ENCODE measurements around the gene XNDC1N.
"Not testable (repeated sequence)": the region's sequence is repeated elsewhere in the genome, so short reads cannot be mapped to it uniquely, and the experiment has no call there.

The XNDC1N gene

DNA sequence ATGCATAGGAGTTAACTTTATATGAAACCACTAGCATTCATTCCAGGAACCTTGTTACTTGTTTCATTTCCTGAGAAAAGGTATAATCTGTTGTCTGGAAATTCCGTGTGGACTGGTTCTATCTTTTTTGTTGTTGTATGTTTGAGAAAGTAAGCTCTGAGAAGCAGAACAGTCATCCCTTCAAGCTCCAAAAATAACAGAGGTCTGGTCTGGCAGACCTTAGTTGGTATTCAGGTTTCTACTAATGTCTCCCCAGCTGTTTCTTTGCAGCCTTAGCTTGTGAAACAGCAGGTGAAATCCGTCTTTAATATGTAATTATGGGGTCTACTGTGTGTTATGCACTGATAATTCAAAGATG lies 2.8 kb upstream of the XNDC1N start:
- DNase-seq: no peak

DNA sequence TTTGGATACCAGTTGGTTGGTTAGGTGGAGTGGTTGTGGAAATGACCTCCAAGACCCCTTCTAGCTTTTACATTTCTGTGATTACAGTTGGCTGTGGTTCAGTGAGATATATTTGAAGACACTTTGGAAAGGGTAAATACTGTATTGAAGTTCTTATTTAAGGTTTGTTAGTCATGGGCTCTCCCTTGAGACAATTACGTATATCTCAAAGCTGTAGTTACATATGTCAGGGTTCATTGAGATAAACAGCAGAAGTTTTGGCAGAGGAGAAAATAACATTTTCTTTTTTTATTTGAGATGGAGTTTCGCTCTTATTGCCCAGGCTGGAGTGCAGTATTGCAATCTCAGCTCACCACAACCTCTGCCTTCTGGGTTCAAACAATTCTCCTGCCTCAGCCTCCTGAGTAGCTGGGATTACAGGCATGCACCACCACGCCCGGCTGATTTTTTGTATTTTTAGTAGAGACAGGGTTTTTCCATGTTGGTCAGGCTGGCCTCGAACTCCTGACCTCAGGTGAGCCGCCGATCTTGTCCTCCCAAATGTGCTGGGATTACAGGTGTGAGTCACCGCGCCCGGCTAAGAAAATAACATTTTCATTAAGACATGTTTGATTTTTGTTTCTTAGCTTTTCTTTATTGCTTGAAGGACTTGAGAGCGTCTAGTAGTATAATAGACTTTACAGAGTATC lies 2.3 kb upstream of the XNDC1N start:
- no peak for DNase-seq

DNA sequence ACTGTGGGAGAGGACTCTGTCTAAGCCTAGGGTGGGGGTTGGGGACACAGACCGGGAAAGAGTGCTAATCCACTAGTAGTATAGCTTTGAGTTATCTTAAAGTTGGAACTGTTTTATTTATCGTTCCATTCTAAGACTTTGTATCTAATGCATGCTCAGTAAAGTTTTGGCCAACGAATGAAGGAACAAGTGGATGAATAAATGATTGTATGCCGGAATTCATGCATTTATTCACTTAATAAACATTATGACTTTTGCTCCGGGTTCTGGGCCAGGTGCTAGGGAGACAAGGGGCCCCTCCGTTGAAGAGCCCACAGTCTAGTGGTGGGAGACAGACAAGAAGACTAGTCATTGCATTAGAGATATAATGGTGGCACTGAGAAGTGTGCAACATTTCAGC lies 1.1 kb upstream of the XNDC1N start:
- no peak for DNase-seq

DNA sequence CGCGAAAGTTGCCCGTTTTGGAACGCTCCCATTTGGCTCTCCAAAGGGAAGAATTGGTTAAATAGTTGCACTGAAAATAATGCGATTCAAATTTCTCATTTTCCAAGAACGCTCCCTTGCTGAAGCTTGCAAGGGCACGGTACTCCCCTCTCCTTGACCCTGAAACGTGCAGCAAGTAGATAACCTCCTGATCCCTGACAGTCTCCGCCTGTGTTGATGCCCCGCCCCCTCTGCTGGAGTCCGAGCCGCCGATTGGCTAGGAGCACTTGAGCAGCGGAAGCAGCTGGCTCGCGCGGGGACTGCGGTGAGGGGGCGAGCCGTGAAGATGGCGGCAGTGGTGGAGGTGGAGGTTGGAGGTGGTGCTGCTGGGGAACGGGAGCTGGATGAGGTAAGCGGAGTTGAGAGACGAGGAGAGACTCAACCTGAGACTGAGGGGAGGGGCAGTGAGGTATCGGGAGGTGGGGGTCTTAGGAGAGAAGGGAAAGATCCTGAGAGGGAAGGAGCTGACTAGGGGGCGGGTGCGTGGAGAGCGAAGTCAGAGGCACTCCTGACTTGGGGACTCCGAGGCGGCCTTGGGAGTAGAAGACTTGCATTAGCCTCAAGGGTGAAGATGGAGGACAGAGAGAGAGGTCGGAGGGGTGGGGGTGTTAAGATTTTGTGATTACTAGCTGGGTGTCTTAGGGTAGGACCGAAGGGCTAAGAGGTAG lies 496 bp upstream of the XNDC1N start, which contains the start of gene RNF121:
Gene RNF121 (plus strand): TSS at position 310 of the 707 bp plus-strand sequence. CDS start 16 bp downstream, at position 326.
- peak; percentile 95 to 97 for DNase-seq

DNA sequence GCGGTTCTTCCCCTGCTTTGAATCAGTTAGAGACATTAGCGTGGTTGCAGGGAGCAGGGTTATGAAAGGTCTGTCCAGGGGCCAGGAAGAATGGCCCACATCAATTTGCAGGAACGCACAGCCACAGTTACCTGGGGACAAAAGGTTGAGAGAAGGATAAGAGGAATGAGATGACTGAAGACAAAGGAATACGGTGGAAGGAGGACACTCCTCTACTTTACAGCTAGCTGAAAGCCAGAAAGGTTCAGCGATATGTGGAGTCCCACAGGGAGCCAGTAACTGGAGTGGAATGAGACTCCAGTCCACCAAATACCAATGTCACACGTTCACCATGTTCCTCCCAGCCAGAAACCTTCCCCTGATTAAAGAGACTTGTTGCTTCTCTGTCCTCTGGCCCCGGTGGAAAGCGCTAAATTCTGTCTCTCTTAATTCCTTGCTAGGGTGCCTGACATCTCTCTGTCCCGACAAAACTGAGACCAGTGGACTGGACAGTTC lies 10.7 kb downstream of the XNDC1N start:
- DNase-seq: no peak

DNA sequence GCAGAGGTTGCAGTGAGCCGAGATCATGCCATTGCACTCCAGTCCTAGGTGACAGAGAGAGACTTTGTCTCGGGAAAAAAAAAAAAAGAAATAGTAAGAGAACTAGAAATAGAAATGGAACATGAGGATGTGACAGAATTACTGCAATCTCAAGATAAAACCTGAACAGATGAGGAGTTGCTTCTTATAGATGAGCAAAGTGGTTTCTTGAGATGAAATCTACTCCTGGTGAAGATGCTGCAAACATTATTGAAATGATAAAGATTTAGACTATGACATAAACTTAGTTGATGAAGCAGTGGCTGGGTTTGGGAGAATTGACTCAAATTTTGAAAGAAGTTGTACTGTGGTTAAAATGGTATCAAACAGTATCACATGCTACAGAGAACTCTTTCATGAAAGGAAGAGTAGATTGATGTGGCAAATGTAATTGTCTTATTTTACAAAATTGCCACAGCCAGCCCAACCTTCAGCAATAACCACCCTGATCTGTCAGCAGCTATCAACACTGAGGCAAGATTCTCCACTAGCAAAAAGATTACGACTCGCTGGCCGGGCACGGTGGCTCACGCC lies 13.7 kb downstream of the XNDC1N start:
- DNase-seq: no peak

DNA sequence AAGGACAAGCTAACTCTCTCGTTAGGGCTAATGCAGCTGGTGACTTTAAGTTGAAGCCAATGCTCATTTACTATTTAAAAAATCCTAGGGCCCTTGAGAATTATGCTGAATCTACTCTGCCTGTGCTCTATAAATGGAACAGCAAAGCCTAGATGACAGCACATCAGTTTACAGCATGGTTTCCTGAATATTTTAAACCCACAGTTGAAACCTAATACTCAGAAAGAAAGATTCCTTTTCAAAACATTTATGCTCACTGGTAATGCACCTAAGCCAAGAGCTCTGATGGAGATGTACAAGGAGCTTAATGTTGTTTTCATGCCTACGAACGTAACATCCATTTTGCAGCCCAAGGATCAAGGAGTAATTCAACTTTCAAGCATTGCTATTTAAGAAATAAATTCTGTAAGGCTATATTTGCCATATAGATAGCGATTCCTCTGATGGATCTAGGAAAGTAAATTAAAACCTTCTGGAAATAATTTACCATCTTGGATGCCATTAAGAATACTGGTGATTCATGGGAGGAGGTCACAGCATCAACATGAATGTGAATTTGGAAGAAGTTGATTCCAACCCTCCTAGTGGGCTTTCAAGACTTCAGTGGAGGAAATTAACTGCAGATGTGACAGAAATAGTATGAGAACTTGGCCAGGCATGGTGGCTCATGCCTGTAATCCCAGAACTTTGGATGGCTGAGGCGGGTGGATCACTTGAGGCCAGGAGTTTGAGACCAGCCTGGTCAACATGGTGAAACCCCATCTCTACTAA lies 14.5 kb downstream of the XNDC1N start:
- DNase-seq: no peak

DNA sequence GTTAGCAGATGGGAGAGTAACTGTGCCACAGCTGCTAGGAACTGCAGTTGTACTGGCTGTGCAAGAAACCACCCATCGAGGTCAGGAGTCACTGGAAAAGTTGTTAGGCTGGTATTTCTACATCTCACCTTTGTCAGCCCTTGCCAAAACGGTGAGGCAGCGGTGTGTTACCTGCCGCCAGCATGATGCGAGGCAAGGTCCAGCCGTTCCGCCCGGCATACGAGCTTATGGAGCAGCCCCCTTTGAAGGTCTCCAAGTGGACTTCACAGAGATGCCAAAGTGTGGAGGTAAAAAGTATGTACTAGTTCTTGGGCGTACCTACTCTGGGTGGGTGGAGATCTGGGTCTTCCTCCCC lies 16.4 kb downstream of the XNDC1N start:
- DNase-seq: not testable (repeated sequence)

DNA sequence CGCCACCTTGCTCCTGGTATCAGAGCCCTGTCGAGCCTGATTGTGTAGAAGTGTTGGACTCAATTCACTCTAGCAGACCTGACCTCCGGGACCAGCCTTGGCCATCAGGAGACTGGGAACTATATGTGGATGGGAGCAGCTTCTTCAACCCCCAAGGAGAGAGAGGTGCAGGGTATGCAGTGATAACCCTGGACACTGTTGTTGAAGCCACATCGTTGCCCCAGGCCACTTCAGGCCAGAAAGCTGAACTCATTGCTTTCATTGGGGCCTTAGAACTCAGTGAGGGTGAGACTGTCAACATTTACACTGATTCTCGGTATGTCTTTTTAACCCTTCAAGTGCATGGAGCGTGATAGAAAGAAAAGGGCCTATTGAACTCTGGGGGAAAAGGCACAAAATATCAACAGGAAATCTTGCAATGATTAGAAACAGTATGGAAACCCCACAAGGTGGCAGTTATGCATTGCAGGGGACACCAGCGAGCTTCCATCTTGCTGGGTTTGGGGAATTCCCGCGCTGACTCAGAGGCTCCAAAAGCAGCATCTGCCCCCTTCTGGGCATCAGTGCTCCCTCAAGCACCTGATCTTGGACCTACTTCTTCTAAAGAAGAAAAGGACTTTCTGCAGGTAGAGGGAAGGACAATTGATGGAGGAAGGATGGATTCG lies 16.9 kb downstream of the XNDC1N start:
- DNase-seq: peak; percentile 4 to 9

DNA sequence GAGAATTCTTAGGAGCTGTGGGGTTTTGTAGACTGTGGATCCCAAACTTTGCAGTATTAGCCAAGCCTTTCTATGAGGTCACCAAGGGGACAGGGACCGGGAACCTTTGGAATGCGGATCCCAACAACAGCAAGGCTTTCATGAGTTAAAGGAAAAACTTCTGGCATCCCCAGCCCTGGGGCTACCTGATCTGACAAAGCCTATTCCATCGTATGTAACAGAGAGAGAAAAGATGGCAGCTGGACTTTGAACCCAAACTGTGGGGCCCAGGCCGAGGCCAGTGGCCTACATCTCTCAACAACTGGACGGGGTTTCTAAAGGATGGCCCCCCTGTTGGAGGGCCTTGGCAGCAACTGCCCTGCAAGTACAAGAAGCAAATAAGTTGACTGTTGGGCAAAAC lies 17.6 kb downstream of the XNDC1N start:
- not testable (repeated sequence) for DNase-seq

DNA sequence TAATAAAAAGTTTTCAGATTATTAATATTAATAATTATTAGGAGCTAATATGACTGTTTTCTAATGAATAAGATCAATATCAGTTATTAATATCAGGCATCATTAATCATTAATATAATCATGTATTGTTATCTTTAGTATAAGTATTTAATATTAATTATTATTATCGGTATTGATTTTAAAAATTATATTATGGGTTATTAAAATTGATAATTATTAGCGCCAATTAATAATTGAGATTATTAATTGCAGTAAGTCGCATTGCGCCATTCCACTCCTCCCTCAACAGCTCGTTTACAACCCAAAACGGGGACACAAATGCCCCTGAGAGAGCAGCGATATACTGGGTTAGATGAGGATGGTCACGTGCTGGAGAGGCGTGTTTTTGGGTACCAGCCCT lies 20.2 kb downstream of the XNDC1N start:
- DNase-seq: no peak

DNA sequence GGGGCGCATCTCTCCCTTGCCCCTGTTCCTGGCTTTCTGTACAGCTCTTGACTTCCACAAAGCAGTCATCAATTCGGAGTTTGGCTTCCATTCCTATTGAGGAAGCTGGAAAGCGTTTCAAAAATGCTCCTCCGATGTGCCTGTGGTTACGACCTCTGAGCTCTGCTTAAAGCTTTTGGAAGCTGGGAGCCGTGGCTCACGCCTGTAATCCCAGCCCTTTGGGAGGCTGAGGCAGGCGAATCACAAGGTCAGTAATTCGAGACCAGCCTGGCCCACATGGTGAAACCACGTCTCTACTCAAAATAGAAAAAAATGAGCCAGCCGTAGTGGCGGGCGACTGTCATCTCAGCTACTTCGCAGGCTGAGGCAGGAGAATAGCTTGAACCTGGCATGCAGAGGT lies 27.3 kb downstream of the XNDC1N start:
- DNase-seq: not testable (repeated sequence)

DNA sequence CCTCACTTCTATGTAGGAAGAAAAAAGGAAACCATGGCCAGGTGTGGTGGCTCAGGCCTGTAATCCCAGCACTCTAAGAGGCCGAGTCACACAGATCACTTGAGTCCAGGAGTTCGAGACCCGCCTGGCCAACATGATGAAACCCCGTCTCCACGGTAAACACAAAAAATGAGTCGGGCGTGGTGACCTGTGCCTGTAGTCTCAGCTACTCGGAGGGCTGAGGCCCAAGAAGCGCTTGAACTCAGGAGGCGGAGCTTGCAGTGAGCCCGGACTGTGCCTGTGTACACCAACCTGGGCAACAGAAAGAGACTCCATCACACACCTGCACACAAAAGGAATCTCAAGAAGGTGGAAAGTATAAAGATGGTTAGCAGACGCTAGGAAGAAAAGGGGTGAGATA lies 32.4 kb downstream of the XNDC1N start:
- DNase-seq: no peak

DNA sequence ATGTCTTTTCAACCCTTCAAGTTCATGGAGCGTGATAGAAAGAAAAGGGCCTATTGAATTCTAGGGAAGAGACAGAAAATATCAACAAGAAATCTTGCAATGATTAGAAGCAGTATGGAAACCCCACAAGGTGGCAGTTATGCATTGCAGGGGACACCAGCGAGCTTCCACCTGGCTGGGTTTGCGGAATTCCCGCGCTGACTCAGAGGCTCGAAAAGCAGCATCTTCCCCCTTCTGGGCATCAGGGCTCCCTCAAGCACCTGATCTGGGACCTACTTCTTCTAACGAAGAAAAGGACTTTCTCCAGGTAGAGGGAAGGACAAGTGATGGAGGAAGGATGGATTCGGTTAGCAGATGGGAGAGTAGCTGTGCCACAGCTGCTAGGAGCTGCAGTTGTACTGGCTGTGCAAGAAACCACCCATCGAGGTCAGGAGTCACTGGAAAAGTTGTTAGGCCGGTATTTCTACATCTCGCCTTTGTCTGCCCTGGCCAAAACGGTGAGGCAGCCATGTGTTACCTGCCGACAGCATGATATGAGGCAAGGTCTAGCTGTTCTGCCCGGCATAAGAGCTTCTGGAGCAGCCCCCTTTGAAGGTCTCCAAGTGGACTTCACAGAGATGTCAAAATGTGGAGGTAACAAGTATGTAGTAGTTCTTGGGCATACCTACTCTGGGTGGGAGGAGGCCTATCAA lies 39.1 kb downstream of the XNDC1N start:
- DNase-seq: not testable (repeated sequence)

DNA sequence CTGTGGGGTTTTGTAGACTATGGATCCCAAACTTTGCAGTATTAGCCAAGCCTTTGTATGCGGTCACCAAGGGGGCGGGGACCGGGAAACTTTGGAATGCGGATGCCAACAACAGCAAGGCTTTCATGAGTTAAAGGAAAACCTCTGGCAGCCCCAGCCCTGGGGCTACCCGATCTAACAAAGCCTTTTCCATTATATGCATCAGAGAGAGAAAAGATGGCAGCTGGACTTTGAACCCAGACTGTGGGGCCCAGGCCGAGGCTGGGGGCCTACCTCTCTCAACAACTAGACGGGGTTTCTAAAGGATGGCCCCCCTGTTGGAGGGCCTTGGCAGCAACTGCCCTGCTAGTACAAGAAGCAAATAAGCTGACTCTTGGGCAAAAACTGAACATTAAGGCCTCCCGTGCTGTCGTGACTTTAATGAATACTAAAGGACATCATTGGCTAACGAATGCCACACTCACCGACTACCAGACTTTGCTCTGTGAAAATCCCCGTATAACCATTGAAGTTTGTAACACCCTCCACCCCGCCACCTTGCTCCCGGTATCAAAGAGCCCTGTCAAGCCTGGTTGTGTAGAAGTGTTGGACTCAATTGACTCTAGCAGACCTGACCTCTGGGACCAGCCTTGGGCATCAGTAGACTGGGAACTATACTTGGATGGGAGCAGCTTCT lies 39.9 kb downstream of the XNDC1N start:
- DNase-seq: not testable (repeated sequence)

DNA sequence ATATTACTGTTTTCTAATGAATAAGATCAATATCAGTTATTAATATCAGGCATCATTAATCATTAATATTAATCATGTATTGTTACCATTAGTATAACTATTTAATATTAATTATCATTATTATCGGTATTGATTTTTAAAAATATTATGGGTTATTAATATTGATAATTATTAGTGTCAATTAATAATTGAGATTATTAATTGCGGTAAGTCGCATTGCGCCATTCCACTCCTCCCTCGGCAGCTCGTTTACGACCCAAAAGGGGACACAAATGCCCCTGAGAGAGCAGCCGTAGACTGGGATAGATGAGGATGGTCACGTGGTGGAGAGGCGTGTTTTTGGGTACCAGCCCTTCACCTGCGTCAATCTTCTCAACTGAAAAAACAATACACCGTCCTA lies 42.6 kb downstream of the XNDC1N start:
- DNase-seq: not testable (repeated sequence)

Data from CD4-positive, alpha-beta T cell treated with Interferon alpha-2 for 1 hour (primary cell).